K562 (cell line): ENCODE results near the gene RERE. TPM values are rescaled to one million over a fixed set of nuclear protein-coding genes. Genes with fewer than 3 reads are reported as not detected.

Experiments used
- ATAC-seq: fragments of 200-7000 bp; cut with Tn5 transposase; 3 replicates; pipeline ENCODE4 v1.9.1; 2020; ENCODE audit warnings: moderate library complexity
- BruUV-seq: library from RNA; stranded (reverse); fragments of 400-500 nt; replicated peaks from 2 replicates; lab custom pipeline; 2021; lab: Mats Ljungman, UMichigan
- CTCF ChIA-PET: fragments of 300-600 bp; formaldehyde crosslinking; extraction: SDS; loops from one replicate; lab custom pipeline; 2021; ENCODE audit warnings: low intra/inter-chr PET ratio; lab: Yijun Ruan, JAX
- POLR2A ChIA-PET: fragments of 300-600, 350-650 bp; sonication (Branson Sonifier 250); formaldehyde crosslinking; extraction: SDS; loops from one replicate; lab custom pipeline; 2021; ENCODE audit warnings: antibody characterized with exemption, inconsistent platforms; lab: Yijun Ruan, JAX
- DNase-seq, 4 experiments: peaks; one replicate each; pipeline versions ENCODE4 v3.0.0 to v3.0.0-alpha.2; 2011 to 2018; ENCODE audit warnings: low spot score in 3 of 4, mixed read lengths in 3 of 4; ENCODE audit errors: extremely low read depth in 1 of 4
- FAIRE-seq: peaks from 2 replicates; lab custom pipeline; 2011; peaks lifted over from hg19 to GRCh38; lab: Jason Lieb, UNC
- H2AFZ ChIP-seq: 2 replicates; pipeline ENCODE4 v1.6.0; 2011; ENCODE audit warnings: low read depth, low read length, control low read depth, inconsistent platforms
- H3K27ac ChIP-seq: fragments of 200-600 bp; 3 replicates; pipeline ENCODE4 v1.8.0; 2011; ENCODE audit warnings: low read depth, mild to moderate bottlenecking, control low read depth, inconsistent platforms, low read length, moderate library complexity, mixed read lengths; ENCODE audit errors: extremely low read depth
- H3K27me3 ChIP-seq, 2 experiments: fragments of 300-600 bp in 1 of 2; 2 replicates in 1 of 2; 3 replicates in 1 of 2; pipeline versions ENCODE4 v1.6.0 to v1.8.0; 2011; ENCODE audit warnings: inconsistent platforms in 2 of 2, low read length in 2 of 2, mild to moderate bottlenecking in 1 of 2, mixed read lengths in 1 of 2, moderate library complexity in 1 of 2; ENCODE audit not compliant: control insufficient read depth in 2 of 2, insufficient read depth in 2 of 2
- H3K36me3 ChIP-seq: fragments of 300-600 bp; 3 replicates; pipeline ENCODE4 v1.8.0; 2011; ENCODE audit warnings: mild to moderate bottlenecking, low read length, inconsistent platforms; ENCODE audit not compliant: control insufficient read depth, insufficient read depth
- H3K4me1 ChIP-seq, 2 experiments: fragments of 200-600 bp in 1 of 2; replicated peaks in 1 of 2; 2 replicates in 1 of 2; 3 replicates in 1 of 2; pipeline versions ENCODE4 v1.5.1 to v1.8.0; 2011; ENCODE audit warnings: inconsistent platforms in 2 of 2, low read length in 2 of 2, mild to moderate bottlenecking in 1 of 2, mixed read lengths in 1 of 2, moderate library complexity in 1 of 2; ENCODE audit not compliant: control insufficient read depth in 2 of 2, insufficient read depth in 2 of 2
- H3K4me2 ChIP-seq: 2 replicates; pipeline ENCODE4 v1.6.1; 2011; ENCODE audit warnings: low read length, control low read depth, inconsistent platforms, mixed read lengths; ENCODE audit not compliant: insufficient read depth
- H3K4me3 ChIP-seq: fragments of 200-600 bp; sonication (generic), shearing (Covaris generic); 2 replicates; pipeline ENCODE4 v1.5.1; 2016; ENCODE audit warnings: control low read depth, inconsistent platforms
- H3K79me2 ChIP-seq: fragments of 200-600 bp; 3 replicates; pipeline ENCODE4 v1.8.0; 2011; ENCODE audit warnings: low read length, inconsistent platforms; ENCODE audit not compliant: control insufficient read depth, insufficient read depth
- H3K9ac ChIP-seq, 2 experiments: 2 replicates each; pipeline versions ENCODE4 v1.6.0 to v1.6.1; 2011; ENCODE audit warnings: low read depth in 2 of 2, low read length in 2 of 2, control low read depth in 1 of 2, inconsistent platforms in 1 of 2, mild to moderate bottlenecking in 1 of 2, mixed read lengths in 1 of 2; ENCODE audit not compliant: insufficient read depth in 1 of 2
- H3K9me1 ChIP-seq: one replicate; pipeline ENCODE4 v1.6.0; 2011; ENCODE audit warnings: inconsistent platforms, mild to moderate bottlenecking, low read length, moderate library complexity; ENCODE audit not compliant: control insufficient read depth, insufficient read depth
- H3K9me3 ChIP-seq: replicated peaks from 2 replicates; pipeline ENCODE4 v1.5.1; 2011; ENCODE audit warnings: low read depth, low read length, inconsistent platforms; ENCODE audit not compliant: control insufficient read depth, insufficient read depth
- H4K20me1 ChIP-seq: replicated peaks from 2 replicates; pipeline ENCODE4 v1.6.1; 2011; ENCODE audit warnings: low read length, inconsistent platforms, mixed read lengths; ENCODE audit not compliant: control insufficient read depth, insufficient read depth
- E2F4 ChIP-seq: sonication (generic); formaldehyde crosslinking; IDR thresholded peaks from 2 replicates; pipeline ENCODE4 v1.8.0; 2022; ENCODE audit warnings: mild to moderate bottlenecking, low read depth, missing genetic modification reagents
- GABPB2 ChIP-seq: fragments of 250-450 bp; sonication (Bioruptor Pico); conservative IDR thresholded peaks from 2 replicates; pipeline ENCODE4 v1.5.1; 2021; ENCODE audit warnings: mild to moderate bottlenecking
- ZMIZ1 ChIP-seq, 2 experiments: fragments of 150-350 bp in 1 of 2; IDR thresholded peaks; 2 replicates each; pipeline ENCODE4 v1.6.1; 2012 to 2016; ENCODE audit warnings: low read depth in 2 of 2, low read length in 2 of 2, mild to moderate bottlenecking in 1 of 2, moderate library complexity in 1 of 2
- WGBS: fragments of 100-300 bp; shearing (Covaris generic); methylation state at CpG from one replicate; pipeline ENCODE4 v1.1.6; 2016; ENCODE audit warnings: low coverage, mixed read lengths; ENCODE audit not compliant: insufficient coverage; ENCODE audit errors: missing lambda C conversion rate; 5-methylcytosine and 5-hydroxymethylcytosine counted together
- in situ Hi-C: fragments of 300-500 bp; cut with MboI; formaldehyde crosslinking; loops from 4 replicates; pipeline ENCODE4 v1.15.0; 2018; ENCODE audit warnings: inconsistent platforms, mixed read lengths
- intact Hi-C: fragments of 100-400 bp; cut with micrococcal nuclease; formaldehyde crosslinking; loops from 2 replicates; pipeline ENCODE4 v1.14.2; 2022
- polyA plus RNA-seq, 8 experiments: library from polyadenylated mRNA; depleted of rRNA in 4 of 8; stranded (reverse) in 5 of 8; unstranded in 3 of 8; fragments of >200 nt; fragmentation: Nextera tagmentation in 2 of 8; fragmentation: Illumina TruSeq in 1 of 8; extraction: Ambion mirVana in 2 of 8; extraction: Trizol in 1 of 8; gene quantifications; 2 replicates each; pipeline versions ENCODE4 v1.2.1 to v1.2.3, GENCODE V29; 2011 to 2014; ENCODE audit warnings: inconsistent platforms in 1 of 8, missing spikeins in 1 of 8
- total RNA-seq, 7 experiments: library from RNA; depleted of rRNA in 6 of 7; stranded (reverse); fragments of >200 nt in 6 of 7; fragmentation: Illumina TruSeq in 2 of 7; extraction: Trizol in 2 of 7; gene quantifications; 2 replicates each; pipeline versions ENCODE4 v1.2.1 to v1.2.3, GENCODE V29; 2011 to 2021; ENCODE audit warnings: low replicate concordance in 1 of 7
- TF ChIP-seq, protein P1 (sequence below): sonication (generic); formaldehyde crosslinking; IDR thresholded peaks from 2 replicates; pipeline ENCODE4 v1.8.0; 2022; ENCODE audit warnings: missing genetic modification reagents, mild to moderate bottlenecking, moderate library complexity, borderline replicate concordance

The RERE gene
- total and polyA plus RNA-seq, 9 of the 15 experiments (the other 6 are each of a cell fraction or from before 2014, with no cell fraction given) = 3.0 to 51.5 (median 13.4) TPM

DNA sequence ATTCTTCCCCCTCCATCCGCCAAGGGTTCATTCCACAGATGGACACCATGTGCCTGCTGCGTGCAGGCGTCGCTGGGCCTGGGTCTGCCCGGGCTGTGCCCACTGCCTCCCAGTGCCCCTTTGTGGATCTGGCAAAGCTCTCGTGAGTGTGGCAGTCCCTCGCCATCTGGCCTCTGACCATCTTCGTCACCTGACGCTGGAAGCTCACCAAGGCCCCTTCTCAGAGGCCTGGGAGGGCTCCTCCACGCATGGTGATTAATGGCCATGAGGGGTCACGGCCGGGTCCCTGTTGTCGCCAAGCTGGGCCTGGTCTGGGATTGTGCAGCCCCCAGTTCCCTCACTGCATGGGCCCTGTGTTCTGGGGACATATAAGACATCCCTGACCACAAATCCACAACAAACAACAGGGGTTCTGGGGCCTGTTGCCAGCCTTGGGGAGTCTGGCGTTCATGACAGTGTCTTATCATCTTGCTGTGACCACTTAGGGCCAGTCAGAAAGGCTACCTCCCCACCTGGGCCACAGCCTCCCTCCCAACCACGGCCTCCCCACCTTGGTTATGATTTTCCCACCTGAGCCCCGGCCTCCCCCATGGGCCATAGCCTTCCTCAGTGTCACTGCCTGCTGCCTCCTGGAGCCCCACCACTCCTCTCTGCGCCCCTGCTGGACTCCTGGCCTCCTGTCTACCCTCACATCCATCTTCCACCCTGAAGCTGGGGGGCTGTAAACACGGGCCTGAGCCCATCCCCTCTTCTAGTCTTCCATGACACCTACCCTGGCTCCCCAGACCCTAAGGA, 471.6 kb downstream of the RERE start:
- Histone ChIP-seq H3K27ac (no peak overlapping the region), H3K9me1 (no peaks in the 10 kb centered on the region), H3K79me2 (no peaks in the 10 kb centered on the region), H4K20me1 (peaks cover 23% of the 10 kb centered on the region), H3K9me3 (no peaks in the 10 kb centered on the region), H3K9ac (peak overlapping the region in 1 of 2 experiments; percentile 2; a peak in 1 of 4 replicates), H3K36me3 (no peaks in the 10 kb centered on the region), H3K4me3 (no peak overlapping the region), H3K4me1 (peaks cover 0 to 30% of the 10 kb centered on the region in 2 experiments; a peak in 3 of 5 replicates), H2AFZ (no peak overlapping the region), H3K4me2 (no peak overlapping the region), H3K27me3 (peaks cover 35 to 68% of the 10 kb centered on the region in 2 experiments)
- TF ChIP-seq, protein P1, sequence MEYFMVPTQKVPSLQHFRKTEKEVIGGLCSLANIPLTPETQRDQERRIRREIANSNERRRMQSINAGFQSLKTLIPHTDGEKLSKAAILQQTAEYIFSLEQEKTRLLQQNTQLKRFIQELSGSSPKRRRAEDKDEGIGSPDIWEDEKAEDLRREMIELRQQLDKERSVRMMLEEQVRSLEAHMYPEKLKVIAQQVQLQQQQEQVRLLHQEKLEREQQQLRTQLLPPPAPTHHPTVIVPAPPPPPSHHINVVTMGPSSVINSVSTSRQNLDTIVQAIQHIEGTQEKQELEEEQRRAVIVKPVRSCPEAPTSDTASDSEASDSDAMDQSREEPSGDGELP (CRISPR knock-in tag) = no peak
- TF ChIP-seq ZMIZ1 (IDR thresholded peaks at IDR 0.05; ENCODE audit: low read depth in 2 of 2, low read length in 2 of 2) = no peak
- no peak for TF ChIP-seq E2F4
- no peak for TF ChIP-seq GABPB2 (CRISPR knock-in tag)
- FAIRE-seq = no peak
- no peak for ATAC-seq
- CTCF ChIA-PET = no interaction called here
- no peak for DNase-seq
- intact Hi-C loops (loop anchor here (5.0 kb wide), 1 partner anchor 679 kb away; no protein-coding TSS in a partner anchor), in situ Hi-C loops (no loop called here)
- BruUV-seq = no TSS peak
- POLR2A ChIA-PET = no interaction called here
- WGBS = 2% methylated on average over 18 of the region's 18 CpGs
